HG03342 (cell line): Measurements from ENCODE around the gene LIAS.
A peak's percentile ranks its signal among the peaks of the same experiment; 100 is the strongest.
"Not testable (repeated sequence)": the region's sequence is repeated elsewhere in the genome, so short reads cannot be mapped to it uniquely, and the experiment has no call there.

Experiments used
- ATAC-seq: cut with Tn5 transposase; IDR thresholded peaks from one replicate; pipeline ENCODE4 v1.9.1; 2021; ENCODE audit warnings: mild to moderate bottlenecking, moderate library complexity; ENCODE audit not compliant: unreplicated experiment

Gene LIAS

GRCh38 chr4:39452860-39453587 is 5.8 kb upstream of the LIAS start:
- no peak for ATAC-seq

- no peak for ATAC-seq
These were observed 5.1 kb upstream of the LIAS start for GRCh38 chr4:39453738-39454137.

- no peak for ATAC-seq
These were observed 3.4 kb upstream of the LIAS start for GRCh38 chr4:39455486-39455885.

GRCh38 chr4:39456946-39457763 is 1.7 kb upstream of the LIAS start:
- ATAC-seq = no peak

- not testable (repeated sequence) for ATAC-seq
These were observed 723 bp upstream of the LIAS start for GRCh38 chr4:39458161-39458504.

- no peak for ATAC-seq
These were observed 6.1 kb downstream of the LIAS start for GRCh38 chr4:39464886-39465501.

- ATAC-seq = no peak
These were observed 7.9 kb downstream of the LIAS start for GRCh38 chr4:39466747-39467146.

GRCh38 chr4:39467464-39467863 is 8.6 kb downstream of the LIAS start:
- ATAC-seq = no peak

- ATAC-seq = peak; percentile 71
These were observed 10.7 kb downstream of the LIAS start for GRCh38 chr4:39469429-39470077.

GRCh38 chr4:39470402-39470801 is 11.5 kb downstream of the LIAS start:
- no peak for ATAC-seq

- no peak for ATAC-seq
These were observed 13.5 kb downstream of the LIAS start for GRCh38 chr4:39472396-39472795.

GRCh38 chr4:39476187-39476895 is 17.5 kb downstream of the LIAS start:
- ATAC-seq = no peak

- ATAC-seq = no peak
These were observed 21.4 kb downstream of the LIAS start for GRCh38 chr4:39480251-39480650.

GRCh38 chr4:39480902-39481695 is 22.2 kb downstream of the LIAS start:
- ATAC-seq = no peak

GRCh38 chr4:39484582-39485272 is 25.9 kb downstream of the LIAS start:
- no peak for ATAC-seq

- no peak for ATAC-seq
These were observed 27.5 kb downstream of the LIAS start for GRCh38 chr4:39486221-39486804.

- no peak for ATAC-seq
These were observed 31.5 kb downstream of the LIAS start for GRCh38 chr4:39490322-39490721.

- ATAC-seq = no peak
These were observed 35.5 kb downstream of the LIAS start for GRCh38 chr4:39494354-39494753.
